Dendritic cell treated with granulocyte-macrophage colony-stimulating factor and Interleukin-4, amounts not matched to agents 40 ng/mL and 50 ng/mL, for 4 days (primary cell): Measurements from ENCODE around the gene CFAP74.
A peak's percentile ranks its signal among the peaks of the same experiment; 100 is the strongest.

Source experiments
- H3K27ac Mint-ChIP-seq: one replicate; pipeline ENCODE4 v1.8.0; 2022; ENCODE audit warnings: mild to moderate bottlenecking, mixed read lengths
- H3K27me3 Mint-ChIP-seq: one replicate; pipeline ENCODE4 v1.8.0; 2022; ENCODE audit warnings: mild to moderate bottlenecking, mixed read lengths
- H3K36me3 Mint-ChIP-seq: one replicate; pipeline ENCODE4 v1.8.0; 2022; ENCODE audit warnings: low read depth, mixed read lengths
- H3K4me1 Mint-ChIP-seq: one replicate; pipeline ENCODE4 v1.8.0; 2022; ENCODE audit warnings: low read depth, mixed read lengths
- H3K4me3 Mint-ChIP-seq: one replicate; pipeline ENCODE4 v1.8.0; 2022; ENCODE audit warnings: mild to moderate bottlenecking, moderate library complexity, mixed read lengths
- H3K9me3 Mint-ChIP-seq: one replicate; pipeline ENCODE4 v1.8.0; 2022; ENCODE audit warnings: mixed read lengths
- intact Hi-C: fragments of 100-400 bp; cut with micrococcal nuclease; formaldehyde crosslinking; loops from one replicate; pipeline ENCODE4 v1.15.0; 2022

CFAP74 gene

GRCh38 chr1:2046174-2046917 is 42.8 kb upstream of the CFAP74 start:
- no peaks in the 10 kb centered on the region for H3K36me3 Mint-ChIP-seq
- peaks cover 76% of the 10 kb centered on the region for H3K27me3 Mint-ChIP-seq
- no peak overlapping the region for H3K4me3 Mint-ChIP-seq
- H3K9me3 Mint-ChIP-seq: no peaks in the 10 kb centered on the region
- intact Hi-C loops: loop anchor here (2.0 to 5.0 kb wide), 2 partner anchors 86 to 104 kb away; no protein-coding TSS in a partner anchor
- H3K27ac Mint-ChIP-seq: no peak overlapping the region
- peaks cover 9% of the 10 kb centered on the region for H3K4me1 Mint-ChIP-seq

DNA sequence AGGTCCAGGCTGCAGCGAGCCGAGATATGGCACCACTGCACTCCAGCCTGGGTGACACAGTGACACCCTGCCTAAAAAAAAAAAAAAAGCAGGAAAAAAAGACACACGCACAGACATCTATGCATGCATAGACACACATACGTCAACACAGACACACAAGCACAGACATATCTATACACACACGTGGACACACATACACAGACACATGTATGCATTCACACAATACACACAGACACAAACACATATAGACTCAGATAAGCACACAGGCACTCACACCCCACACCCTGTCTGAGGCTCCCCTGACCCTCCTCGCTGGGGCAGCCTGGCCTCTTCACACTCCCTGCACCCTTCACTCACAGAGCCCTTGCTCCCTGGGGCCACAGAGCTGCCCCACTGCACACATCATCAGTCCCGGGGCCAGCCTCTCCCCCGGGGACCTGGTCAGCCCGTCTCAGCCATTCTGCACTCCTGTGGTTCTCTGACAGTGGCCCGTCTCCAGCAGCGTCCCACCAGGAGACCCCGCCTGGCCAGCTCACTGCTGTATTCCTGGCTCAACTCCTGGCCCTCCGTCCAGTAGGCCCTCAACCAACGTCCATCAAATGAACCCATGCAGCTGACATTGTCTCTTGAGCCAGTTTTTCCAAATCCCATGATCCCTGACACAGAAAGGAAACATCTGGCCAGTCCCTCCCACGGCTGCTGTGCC is 42.0 kb upstream of the CFAP74 start:
- intact Hi-C loops: loop anchor here (2.0 to 5.0 kb wide), 2 partner anchors 85 to 103 kb away; no protein-coding TSS in a partner anchor
- H3K27ac Mint-ChIP-seq: no peak overlapping the region
- no peaks in the 10 kb centered on the region for H3K9me3 Mint-ChIP-seq
- H3K36me3 Mint-ChIP-seq: no peaks in the 10 kb centered on the region
- H3K4me1 Mint-ChIP-seq: peaks cover 9% of the 10 kb centered on the region
- H3K4me3 Mint-ChIP-seq: no peak overlapping the region
- H3K27me3 Mint-ChIP-seq: peaks cover 71% of the 10 kb centered on the region

GRCh38 chr1:2044510-2045319 is 41.1 kb upstream of the CFAP74 start:
- intact Hi-C loops: loop anchor here (5.0 kb wide), 1 partner anchor 102 kb away; no protein-coding TSS in a partner anchor
- H3K27ac Mint-ChIP-seq: no peak overlapping the region
- H3K4me1 Mint-ChIP-seq: peaks cover 8% of the 10 kb centered on the region
- peaks cover 68% of the 10 kb centered on the region for H3K27me3 Mint-ChIP-seq
- peak overlapping the region; percentile 43 for H3K4me3 Mint-ChIP-seq
- no peaks in the 10 kb centered on the region for H3K36me3 Mint-ChIP-seq
- no peaks in the 10 kb centered on the region for H3K9me3 Mint-ChIP-seq

GRCh38 chr1:2043886-2044285 is 40.3 kb upstream of the CFAP74 start:
- Mint-ChIP-seq H3K27ac (no peak overlapping the region), H3K27me3 (peaks cover 63% of the 10 kb centered on the region), H3K4me3 (no peak overlapping the region), H3K9me3 (no peaks in the 10 kb centered on the region), H3K4me1 (no peaks in the 10 kb centered on the region), H3K36me3 (no peaks in the 10 kb centered on the region)
- intact Hi-C loops: no loop called here

DNA sequence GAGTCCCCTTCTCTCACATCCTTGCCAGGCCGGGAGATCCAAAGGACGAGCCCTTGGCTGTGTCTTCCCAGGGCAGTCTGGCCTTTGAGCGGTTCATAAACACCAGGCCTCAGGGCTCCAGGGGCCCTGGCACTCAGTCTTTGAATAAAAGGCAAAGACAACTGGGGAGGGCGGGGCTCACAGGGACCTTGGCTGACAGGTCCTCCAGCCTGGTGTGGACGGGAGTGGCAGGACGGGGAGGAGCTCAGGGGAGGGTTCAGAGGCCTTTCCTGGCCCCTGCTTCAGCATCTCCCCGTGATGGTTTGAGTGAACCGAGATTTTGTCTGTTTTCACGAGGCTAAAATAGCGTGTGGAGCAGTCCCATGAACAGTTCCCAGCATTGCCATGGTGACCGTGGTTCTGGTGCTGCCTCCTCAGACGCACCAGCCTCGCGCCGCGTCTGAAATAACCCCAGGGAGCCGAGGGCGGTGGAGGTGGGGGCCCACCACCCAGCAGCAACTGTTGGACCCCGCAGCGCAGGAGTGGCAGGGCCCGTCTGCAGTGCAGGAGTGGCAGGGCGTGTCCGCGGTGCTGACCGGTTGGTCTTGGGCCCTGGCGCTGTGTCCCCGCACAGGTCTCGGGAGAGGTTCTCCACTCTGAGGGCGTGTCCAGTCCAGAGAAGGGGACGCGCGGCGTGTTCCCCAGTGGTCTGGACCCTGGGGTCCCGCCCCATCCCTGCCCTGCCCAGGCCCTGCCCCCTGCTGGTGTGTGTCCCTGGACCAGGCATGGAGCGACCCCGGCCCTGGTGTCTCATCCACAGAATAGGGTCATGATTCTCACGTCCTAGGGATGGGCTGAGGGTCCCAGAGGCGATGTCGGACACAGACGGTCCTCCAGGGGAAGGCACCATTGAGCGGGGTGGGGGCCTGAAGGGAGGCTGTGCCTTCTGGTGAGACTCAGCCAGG is 39.5 kb upstream of the CFAP74 start:
- Mint-ChIP-seq H3K27ac (no peak overlapping the region), H3K4me1 (no peaks in the 10 kb centered on the region), H3K4me3 (no peak overlapping the region), H3K36me3 (no peaks in the 10 kb centered on the region), H3K9me3 (no peaks in the 10 kb centered on the region), H3K27me3 (peaks cover 55% of the 10 kb centered on the region)
- intact Hi-C loops: no loop called here

DNA sequence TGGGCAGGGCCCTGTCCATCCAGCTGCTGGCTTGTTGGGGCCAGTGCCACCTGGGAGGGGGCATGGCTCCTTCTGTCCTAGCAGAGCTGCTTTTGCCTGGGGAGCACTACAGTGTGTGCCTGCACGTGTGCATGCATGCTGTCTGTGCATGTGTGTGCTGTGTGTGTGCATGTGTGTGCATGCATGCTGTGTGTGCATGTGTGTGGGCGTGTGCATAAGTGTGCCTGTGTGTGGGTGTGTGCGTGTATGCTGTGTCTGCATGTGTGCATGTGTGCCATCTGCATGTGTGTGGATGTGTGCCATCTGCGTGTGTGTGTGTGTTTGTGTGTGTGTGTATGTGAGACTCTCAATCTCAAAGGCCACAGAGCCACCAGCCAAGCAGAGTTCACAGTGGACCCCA is 38.3 kb upstream of the CFAP74 start:
- H3K27ac Mint-ChIP-seq: no peak overlapping the region
- H3K27me3 Mint-ChIP-seq: peaks cover 43% of the 10 kb centered on the region
- H3K4me1 Mint-ChIP-seq: no peaks in the 10 kb centered on the region
- H3K4me3 Mint-ChIP-seq: no peak overlapping the region
- H3K9me3 Mint-ChIP-seq: no peaks in the 10 kb centered on the region
- no peaks in the 10 kb centered on the region for H3K36me3 Mint-ChIP-seq
- intact Hi-C loops: no loop called here

DNA sequence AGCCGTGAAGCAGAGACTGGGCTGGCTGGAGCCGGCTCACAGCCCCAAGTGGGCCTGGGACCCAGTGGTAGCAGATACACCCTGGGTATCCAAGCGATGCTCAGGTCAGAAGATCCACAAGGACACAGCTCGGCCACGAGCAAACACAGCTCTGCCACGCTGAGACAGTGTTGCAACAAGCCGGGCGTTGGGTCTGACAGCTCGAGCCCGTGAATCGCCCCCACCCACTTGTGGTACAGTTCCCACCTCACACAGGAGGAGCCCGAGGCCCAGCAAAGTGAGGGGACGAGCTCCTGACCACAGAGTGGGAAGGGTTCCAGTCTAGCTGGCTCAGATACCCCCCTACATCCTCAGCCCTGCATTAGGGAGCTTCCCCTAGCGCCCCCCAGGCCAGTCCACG is 37.7 kb upstream of the CFAP74 start:
- H3K27me3 Mint-ChIP-seq: peaks cover 39% of the 10 kb centered on the region
- intact Hi-C loops: no loop called here
- no peak overlapping the region for H3K4me3 Mint-ChIP-seq
- no peaks in the 10 kb centered on the region for H3K9me3 Mint-ChIP-seq
- no peaks in the 10 kb centered on the region for H3K4me1 Mint-ChIP-seq
- H3K36me3 Mint-ChIP-seq: no peaks in the 10 kb centered on the region
- no peak overlapping the region for H3K27ac Mint-ChIP-seq

DNA sequence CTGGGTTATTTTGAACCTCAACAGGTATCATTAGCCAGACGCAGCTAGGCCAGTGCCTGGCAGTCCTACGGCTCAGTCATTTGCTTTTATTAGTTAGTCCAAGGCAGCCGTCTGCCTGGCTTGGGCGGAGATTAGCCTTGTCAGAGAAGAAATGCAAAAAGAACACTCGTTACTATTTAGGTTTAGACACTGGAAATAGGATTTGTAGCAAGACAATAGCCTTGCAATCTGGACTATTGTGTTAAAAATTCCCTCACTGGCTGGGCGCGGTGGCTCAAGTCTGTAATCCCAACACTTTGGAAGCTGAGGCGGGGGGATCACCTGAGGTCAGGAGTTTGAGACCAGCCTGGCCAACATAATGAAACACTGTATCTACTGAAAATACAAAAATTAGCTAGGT is 35.7 kb upstream of the CFAP74 start:
- no peaks in the 10 kb centered on the region for H3K9me3 Mint-ChIP-seq
- H3K4me3 Mint-ChIP-seq: no peak overlapping the region
- intact Hi-C loops: no loop called here
- H3K36me3 Mint-ChIP-seq: no peaks in the 10 kb centered on the region
- H3K4me1 Mint-ChIP-seq: no peaks in the 10 kb centered on the region
- H3K27me3 Mint-ChIP-seq: peaks cover 21% of the 10 kb centered on the region
- H3K27ac Mint-ChIP-seq: no peak overlapping the region

DNA sequence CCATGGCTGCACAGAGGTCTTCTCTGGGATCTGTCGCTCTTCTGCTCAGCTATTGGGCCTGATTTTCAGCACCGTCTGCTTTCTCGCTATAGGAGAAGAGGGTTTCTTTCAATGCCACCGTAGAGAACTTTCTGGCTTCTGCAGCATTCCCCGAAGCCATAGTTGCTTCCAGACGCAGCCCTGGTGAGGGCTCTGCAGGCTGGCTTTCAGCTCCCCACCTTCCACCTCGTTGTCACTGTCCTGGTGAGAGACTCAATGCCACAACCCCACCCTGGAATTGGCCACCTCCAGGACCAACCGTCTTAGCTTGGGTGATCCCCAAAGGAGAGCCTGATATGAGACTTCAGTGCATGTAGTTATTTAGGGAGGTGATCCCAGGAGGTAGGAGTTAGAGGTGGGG is 34.6 kb upstream of the CFAP74 start:
- Mint-ChIP-seq H3K9me3 (no peaks in the 10 kb centered on the region), H3K27me3 (peaks cover 13% of the 10 kb centered on the region), H3K36me3 (no peaks in the 10 kb centered on the region), H3K4me3 (no peak overlapping the region), H3K4me1 (no peaks in the 10 kb centered on the region), H3K27ac (no peak overlapping the region)
- intact Hi-C loops: no loop called here

DNA sequence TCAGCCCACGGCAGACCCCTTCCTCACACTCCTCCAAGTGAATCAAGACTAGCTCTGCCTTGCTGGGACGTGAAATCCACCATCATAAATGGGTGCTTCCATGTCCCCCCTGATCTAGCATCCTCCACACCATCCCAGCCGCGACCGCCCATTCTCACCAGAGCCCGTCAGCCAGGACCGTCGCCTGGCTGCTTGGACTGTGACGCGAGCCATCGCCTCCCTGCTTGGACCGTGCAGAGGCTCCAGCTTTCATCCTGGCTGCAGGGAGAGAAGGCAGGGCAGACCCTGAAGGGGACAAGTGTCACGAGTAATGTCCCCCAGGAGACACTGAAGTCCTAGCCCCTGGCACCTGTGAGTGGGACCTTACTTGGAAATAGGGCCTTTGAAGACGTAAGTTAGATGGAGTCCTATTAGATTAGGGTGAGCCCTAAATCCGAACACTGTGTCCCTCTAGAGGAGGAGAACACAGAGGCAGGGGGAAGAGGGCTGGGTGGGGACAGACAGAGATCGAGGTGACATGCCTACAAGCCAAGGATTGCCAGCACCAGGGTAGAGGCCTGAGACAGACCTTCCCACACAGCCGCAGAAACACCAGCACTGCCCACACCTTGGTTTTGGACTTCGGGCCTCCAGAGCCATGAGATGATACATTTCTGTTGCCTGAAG is 33.9 kb upstream of the CFAP74 start:
- intact Hi-C loops: no loop called here
- H3K4me1 Mint-ChIP-seq: no peaks in the 10 kb centered on the region
- H3K4me3 Mint-ChIP-seq: no peak overlapping the region
- H3K36me3 Mint-ChIP-seq: no peaks in the 10 kb centered on the region
- H3K9me3 Mint-ChIP-seq: no peaks in the 10 kb centered on the region
- H3K27ac Mint-ChIP-seq: no peak overlapping the region
- H3K27me3 Mint-ChIP-seq: peaks cover 11% of the 10 kb centered on the region

DNA sequence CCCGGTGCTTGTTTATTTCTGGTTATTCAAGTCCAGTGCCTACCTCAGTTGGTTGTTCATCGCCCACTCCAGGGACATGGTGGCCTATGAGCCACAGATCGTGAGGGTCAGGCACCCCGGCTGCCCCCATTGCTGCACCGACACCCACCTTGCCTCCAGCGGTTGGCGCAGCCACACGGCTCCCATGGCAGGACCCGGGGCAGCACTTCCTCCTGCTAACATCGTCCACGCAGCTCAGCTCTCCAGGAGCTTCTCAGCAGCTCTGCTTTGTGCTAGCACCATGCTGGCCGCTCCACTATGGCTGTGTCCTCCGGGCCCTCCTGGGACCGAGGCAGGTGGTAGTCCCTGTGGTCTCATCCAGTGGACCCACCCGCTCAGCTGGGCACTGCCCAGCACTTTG is 32.7 kb upstream of the CFAP74 start:
- no peaks in the 10 kb centered on the region for H3K4me1 Mint-ChIP-seq
- H3K36me3 Mint-ChIP-seq: no peaks in the 10 kb centered on the region
- no peak overlapping the region for H3K27ac Mint-ChIP-seq
- H3K4me3 Mint-ChIP-seq: no peak overlapping the region
- intact Hi-C loops: no loop called here
- peaks cover 6% of the 10 kb centered on the region for H3K27me3 Mint-ChIP-seq
- H3K9me3 Mint-ChIP-seq: no peaks in the 10 kb centered on the region

DNA sequence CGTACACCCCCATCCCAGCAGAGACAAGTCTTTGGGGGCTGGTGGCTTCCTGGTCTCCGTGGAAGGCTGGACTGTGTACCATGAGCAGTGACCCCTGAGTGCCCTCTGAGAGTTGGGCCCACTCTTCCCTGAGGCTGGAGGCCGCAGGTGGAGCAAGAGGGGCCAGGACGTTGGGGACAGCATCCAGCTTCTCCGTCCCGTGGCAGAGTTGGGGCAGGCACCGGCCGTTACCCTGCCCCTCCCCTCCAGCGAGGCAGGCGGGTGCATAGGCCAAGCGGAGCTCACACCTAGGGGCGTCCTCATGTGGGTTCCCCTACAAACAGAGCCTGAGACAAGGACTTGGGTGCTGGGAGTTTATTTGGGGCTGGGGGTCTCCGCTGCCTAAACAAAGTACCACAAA is 29.6 kb upstream of the CFAP74 start:
- no peaks in the 10 kb centered on the region for H3K4me1 Mint-ChIP-seq
- no peaks in the 10 kb centered on the region for H3K27me3 Mint-ChIP-seq
- no peak overlapping the region for H3K27ac Mint-ChIP-seq
- no peaks in the 10 kb centered on the region for H3K9me3 Mint-ChIP-seq
- H3K4me3 Mint-ChIP-seq: no peak overlapping the region
- H3K36me3 Mint-ChIP-seq: no peaks in the 10 kb centered on the region
- intact Hi-C loops: no loop called here

- Mint-ChIP-seq H3K4me1 (no peaks in the 10 kb centered on the region), H3K4me3 (no peak overlapping the region), H3K27me3 (no peaks in the 10 kb centered on the region), H3K27ac (no peak overlapping the region), H3K9me3 (no peaks in the 10 kb centered on the region), H3K36me3 (no peaks in the 10 kb centered on the region)
- intact Hi-C loops: no loop called here
Measured at GRCh38 chr1:2032737-2033136, 29.2 kb upstream of the CFAP74 start.
